CD4-positive, alpha-beta T cell treated with Interleukin-6 at 100 ng/mL for 8 hours (primary cell): ENCODE results near the gene DCTN5.
"Not testable (repeated sequence)": the region's sequence is repeated elsewhere in the genome, so short reads cannot be mapped to it uniquely, and the experiment has no call there.

Experiments
- DNase-seq: peaks from one replicate; pipeline ENCODE4 v3.0.0-alpha.2; 2020; ENCODE audit warnings: mixed read lengths, low spot score

Gene DCTN5

DNA sequence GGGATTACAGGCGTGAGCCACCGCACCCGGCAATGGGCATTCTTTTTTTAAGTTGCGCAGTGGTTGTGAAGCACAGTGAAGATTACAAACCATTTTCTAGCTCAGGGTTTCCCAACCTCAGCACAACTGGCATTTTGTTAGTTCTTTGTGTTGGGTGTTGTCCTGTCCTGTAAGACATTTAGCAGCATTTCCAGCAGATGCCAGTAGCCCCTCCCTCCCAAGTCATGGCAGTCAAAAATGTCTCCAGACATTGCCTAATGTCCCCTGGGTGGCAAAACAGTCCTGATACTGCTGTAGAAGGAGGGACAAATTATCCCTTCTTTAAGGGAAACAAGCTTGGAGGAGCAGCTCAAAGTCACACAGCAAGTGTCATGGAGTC, 53.0 kb downstream of the DCTN5 start:
- no peak for DNase-seq

DNA sequence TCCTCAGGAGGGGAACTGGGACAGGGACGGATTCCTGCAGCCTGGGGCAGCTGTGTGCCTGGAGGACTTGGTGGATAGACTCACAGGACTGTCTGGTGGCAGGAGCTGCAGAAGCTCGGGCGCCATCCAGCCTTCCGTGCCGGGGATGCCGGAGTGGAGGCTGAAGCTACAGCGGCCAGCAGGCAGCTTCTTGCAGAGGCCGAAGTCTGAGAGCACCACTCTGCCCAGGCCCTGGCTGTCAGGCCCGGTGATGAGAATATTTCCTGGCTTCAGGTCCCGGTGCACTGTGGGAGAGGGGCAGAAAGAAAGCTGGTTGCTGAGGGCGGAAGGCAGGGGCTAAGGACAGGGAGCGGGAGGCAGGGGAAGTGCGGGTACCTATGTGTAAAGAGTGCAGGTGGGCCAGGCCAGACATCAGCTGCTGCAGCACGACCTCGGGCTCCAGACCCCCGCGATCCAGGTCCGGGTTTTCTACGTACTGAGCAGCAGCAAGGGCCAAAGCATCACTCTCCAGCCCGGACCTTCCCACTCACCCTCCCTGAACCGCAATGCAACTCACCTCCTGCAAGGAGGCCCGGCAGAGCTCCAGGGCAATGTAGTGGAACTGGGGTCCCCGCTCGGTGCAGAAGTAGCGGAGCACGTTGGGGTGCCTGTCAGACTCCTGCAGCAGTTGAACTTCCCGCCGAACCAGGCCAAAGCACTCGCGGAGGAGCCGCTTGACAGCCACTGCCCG, 53.5 kb downstream of the DCTN5 start:
- no peak for DNase-seq

DNA sequence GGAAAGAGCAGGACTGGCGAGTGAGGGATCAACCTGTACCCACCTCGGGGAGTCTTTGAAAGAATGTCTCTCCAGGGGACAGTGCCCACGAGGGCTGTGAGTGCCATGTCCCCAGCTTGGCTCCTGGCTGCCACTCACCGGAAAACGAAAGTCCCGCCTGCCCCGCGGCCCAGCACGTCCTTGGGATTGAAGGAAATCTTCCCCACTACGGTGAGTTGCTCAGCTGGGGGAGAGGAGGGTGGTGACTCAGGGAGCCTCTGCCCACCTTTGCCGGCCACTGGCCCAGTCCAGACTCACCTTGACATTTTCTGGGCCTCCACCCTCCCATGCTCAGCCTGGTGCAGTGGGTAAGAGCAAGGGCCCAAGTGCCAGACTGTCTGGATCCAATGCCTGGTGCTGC, 54.5 kb downstream of the DCTN5 start:
- no peak for DNase-seq

DNA sequence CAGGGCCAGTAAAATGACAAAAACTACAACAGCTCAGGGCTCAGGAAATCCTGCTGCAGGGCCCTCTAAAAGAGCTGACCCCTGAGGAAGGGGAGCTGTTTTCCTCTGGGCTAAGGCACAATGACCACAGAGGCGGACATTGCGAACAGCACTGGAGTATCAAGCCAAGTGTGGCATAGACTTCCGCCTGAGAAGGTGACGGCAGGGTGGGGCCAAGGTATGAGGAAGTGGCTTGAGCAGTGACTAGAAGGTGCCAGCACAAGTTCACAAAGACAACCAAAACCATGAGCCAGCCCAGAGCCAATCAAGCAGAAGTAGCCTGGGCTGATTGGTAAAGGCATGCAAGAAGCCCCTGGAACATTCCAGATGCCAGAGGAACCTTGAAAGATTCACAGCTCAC, 57.8 kb downstream of the DCTN5 start:
- no peak for DNase-seq

DNA sequence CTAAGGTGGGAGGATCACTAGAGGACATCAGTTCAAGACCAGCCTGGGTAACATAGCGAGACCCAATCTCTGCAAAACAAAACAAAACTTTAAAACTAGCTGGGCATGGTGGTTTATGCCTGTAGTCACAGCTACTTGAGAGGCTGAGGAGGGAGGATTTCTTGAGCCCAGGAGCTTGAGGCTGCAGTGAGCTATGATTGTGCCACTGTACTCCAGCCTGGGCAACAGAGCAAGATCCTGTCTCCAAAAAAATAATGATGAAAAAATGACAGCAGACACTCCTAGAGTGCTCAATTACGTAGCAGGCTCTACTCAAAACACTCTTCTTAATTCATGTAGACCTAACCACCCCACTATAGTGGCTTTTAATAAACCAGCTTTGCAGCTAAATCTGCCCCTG, 58.8 kb downstream of the DCTN5 start:
- no peak for DNase-seq

DNA sequence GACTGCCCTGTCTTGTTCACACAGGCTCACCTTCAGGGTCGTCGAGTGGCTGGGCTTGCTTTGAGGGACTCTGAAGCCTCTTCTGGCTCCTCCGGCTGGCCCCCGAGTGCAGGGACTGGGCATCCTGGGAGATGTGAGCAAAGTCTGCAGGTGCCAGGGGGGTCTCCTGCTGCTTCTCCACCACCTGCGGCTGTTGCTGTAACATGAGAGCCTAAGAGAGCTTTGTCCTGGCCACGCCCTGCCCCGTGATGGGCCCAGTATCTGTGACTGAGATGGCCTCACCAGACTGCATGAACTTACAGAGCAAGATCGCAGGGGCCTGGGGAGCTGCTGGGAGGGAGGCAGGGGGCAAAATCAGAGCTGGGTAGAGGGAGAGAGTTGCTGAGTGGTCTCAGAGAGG, 59.2 kb downstream of the DCTN5 start:
- DNase-seq: no peak

DNA sequence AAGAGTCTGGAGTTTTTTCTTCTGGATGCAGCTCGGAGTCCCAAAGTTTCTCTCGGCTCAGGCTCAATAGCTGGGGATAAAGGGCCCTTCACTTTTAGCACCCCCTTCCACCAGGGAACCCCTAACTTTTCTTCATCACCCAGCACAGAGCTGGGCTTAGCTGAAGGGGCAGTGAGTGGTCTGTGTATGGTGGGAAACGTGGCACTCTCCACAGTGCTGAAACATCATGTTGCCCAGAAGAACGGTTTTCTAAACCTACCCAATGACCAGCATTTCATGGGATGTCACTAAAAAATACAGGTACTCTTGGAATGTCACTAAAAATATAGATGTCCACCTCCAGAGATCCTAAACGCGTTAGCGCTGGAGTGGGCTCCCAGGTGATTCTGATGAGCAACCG, 59.8 kb downstream of the DCTN5 start:
- DNase-seq: no peak

DNA sequence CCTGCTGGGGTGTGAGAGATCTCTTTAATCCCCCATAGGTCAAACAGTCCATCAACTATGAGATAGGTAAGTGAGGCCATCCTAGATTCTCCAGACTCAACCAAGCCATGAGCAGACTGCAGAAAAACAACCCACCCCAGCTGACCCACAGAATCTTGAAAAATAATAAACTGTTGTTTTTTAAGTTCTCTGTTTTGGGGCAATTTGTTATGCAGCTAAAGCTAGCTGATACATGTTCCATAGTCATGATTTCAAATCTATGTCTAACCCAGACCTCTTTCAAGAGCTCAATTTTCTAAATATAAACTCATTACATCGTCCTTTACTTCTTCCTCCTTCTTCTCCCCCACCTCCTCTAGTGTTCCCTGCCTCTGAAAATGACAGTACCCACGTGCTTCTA, 61.7 kb downstream of the DCTN5 start:
- DNase-seq: no peak

DNA sequence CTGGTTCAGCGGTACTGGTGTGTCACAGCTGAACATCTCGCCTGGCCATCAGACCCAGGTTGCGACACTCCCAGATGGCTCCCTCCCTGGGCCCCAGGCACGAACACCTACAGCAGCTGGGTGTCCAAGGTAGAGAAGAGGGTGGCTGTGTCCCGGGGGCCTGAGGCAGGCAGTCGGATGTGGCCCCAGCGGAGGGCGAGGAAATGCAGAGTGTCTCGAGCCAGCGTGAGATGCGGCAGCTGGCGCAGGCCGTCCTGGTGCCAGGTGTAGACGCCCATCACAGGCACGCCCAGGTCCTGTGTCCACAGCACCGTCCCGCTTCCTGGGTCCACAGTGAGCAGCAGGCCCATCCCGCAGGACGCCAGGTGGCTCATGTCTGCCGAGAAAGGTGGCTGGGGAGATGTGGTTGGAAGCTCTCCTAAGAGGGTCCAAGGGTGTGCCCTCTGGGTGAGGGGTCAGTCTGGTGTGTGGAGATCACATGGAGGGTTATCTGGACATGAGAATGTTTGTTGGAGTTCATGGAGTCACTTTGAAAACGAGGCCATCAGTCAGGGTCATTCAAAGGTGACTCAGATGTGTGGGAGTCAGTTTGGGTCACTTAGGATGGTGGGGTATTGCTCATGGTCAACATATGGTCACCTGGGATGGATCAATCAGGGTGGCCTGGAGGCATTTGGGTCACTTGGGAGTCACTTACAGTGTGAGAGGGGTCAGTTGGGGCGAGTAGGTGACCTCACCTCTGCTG, 63.7 kb downstream of the DCTN5 start:
- no peak for DNase-seq

DNA sequence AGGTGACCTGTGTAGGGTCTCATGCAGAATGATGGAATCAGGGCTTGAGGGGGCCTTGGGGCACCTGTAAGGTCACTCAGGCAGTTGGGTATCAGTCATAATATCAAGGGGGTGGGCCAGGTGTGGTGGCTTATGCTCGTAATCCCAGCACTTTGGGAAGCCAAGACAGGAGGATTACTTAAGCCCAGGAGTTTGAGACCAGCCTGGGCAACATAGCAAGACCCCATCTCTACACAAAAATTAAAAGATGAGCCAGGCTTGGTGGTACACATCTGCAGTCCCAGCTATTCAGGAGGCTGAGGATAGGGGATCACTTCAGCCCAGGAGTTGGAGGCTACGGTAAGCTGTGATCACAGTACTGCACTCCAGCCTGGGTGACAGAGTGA, 64.2 kb downstream of the DCTN5 start:
- DNase-seq: no peak

DNA sequence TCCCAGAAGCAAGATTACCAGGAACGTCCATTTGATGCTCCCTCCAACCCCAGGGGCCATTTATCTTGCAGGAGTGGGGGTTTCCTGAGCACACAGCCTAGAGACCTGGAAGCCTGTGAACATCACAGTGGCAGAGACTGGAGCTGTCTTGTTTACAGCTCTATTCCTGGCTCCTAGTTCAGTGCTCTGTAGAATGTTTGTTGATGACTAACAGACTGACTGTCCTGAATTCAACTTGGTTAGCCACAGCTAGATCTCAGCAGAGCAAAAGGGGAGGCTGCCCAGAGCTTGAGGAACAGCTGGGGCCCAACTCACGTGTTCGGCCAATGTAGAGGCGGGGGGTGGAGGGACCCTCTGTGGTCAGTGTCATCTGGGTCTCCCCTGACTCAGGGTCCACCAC, 65.2 kb downstream of the DCTN5 start:
- DNase-seq: no peak

DNA sequence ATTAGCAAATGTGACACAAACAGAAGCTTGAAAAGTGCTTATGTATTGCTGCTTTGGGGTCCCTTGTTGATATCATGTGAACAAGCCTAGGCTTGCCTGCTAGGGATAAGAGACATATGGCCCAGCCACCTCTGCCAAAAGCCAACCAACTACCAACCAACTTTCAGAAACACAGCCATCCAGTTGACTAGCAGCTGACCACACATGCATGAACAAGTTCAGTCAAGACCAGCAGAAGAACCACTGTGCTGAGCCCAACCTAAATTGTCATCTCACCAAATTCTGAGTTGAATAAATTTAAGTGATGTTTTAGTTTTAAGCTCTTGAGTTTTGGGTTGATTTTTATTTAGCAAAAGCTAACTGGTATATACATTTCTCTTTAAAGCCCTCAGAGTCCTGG, 68.3 kb downstream of the DCTN5 start:
- no peak for DNase-seq

DNA sequence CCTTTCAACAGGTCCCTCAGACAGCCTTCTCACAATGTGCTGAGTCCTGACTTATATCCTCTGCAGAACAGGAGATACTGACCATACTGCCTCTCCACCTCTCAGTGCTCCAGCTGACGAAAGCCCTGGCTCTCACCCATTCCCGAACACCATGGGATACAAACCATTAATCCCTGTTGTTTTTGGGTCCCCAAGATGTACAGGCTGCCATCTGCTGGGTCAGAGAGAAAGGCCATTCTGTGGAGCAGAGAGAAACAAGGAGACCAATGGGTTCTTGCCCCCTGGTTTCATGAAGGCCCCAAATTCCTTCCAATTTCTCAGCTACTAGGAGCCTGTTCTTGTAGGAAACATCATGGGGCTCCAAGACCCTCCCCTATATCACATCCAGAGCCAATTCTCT, 68.7 kb downstream of the DCTN5 start:
- DNase-seq: no peak

DNA sequence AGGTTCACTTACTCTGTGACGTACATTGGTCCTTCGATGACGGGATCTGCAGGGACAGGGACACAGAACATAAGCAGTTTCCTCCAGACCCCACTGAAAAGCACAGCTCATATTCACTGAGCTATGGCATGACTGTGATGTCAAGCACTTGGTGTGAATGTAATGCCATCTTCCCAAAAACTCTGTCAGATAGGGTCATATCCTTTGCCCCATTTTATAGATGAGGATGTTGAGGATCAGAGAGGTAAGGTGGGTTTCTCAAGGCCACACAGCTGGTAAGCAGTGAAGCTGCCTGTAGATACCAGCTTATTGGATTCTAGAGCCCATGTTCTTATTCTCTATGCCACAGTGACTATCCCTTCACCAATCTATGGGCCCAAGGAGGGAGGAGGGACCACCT, 69.2 kb downstream of the DCTN5 start:
- DNase-seq: no peak

DNA sequence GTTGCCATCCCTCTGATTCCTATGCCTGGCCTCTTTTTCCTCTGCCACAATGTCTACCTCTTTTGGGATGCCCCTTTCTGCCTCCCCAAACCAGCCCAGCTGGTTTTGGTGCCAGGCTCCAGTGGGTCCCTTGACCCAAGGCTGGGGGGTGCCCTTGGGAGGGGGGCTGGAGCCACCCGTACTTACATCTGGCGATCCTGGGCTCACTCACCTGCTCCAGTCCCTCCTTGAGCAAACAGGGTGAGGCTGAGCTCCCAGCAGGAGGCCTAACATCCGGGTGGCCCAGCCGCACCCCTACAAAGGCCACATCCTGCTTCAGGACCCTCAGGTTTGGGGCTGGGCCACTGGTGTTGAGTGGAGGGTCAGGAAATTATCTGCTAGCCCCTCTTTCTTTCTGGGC, 70.5 kb downstream of the DCTN5 start:
- no peak for DNase-seq

DNA sequence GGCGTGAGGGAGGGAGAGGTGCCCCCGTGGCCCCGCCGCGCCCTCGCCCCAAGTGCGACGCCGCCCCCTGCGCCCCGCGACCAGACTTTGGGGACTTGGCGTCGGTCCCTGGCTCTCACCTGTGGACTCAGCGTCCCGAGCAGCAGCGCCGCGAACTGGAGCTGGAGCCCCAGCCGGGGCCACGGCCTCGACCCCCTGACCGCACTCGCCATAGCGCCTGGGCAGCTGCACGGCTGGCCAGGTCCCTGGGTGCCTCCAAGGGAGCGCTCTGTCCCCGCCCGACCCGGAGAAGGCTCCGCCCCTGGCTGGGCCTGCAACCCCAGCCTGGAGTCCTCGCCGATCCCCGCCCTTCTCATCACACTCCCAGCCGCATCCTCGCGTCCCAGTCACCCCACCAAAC, 71.7 kb downstream of the DCTN5 start, which contains the start of gene ERN2:
Gene ERN2 (minus strand): TSS at position 247 of the 400 bp plus-strand sequence. CDS start 35 bp downstream, at position 212.
- DNase-seq: no peak

DNA sequence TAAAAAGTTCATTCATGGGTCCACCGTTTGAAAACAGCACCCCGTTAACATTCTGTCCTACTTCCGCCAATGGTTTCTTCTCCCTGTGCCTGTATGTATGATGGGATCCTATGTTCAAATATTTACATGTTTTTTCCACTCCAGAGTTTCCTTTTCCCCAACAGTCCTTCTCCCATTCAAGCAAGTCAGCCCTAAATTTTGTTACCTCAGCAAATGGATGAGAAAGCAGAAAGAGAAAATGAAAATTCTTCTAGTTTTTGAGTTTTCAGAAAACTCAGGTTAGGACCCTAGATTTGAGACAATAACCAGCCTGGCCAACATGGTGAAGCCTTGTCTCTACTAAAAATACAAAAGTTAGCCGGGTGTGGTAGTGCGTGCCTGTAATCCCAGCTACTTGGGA, 75.2 kb downstream of the DCTN5 start:
- DNase-seq: no peak

DNA sequence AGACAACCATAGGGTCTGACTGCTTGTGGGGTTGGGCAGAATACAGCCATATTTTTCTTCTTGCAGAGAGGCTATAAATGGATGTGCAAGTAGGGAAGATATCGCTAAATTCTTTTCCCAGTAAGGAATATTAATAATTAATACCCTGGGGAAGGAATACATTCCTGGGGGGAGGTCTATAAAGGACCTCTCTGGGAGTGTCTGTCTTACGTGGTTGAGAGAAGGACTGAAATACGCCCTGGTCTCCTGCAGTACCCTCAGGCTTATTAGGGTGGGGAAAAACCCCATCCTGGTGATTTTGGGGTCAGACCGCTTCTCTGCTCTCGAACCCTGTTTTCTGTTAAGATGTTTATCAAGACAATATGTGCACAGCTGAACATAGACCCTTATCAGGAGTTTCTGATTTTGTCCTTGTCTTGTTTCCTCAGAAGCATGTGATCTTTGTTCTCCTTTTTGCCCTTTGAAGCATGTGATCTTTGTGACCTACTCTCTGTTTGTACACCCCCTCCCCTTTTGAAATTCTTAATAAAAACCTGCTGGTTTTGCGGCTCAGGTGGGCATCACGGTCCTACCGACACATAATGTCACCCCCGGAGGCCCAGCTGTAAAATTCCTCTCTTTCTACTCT, 81.5 kb downstream of the DCTN5 start:
- DNase-seq: not testable (repeated sequence)

DNA sequence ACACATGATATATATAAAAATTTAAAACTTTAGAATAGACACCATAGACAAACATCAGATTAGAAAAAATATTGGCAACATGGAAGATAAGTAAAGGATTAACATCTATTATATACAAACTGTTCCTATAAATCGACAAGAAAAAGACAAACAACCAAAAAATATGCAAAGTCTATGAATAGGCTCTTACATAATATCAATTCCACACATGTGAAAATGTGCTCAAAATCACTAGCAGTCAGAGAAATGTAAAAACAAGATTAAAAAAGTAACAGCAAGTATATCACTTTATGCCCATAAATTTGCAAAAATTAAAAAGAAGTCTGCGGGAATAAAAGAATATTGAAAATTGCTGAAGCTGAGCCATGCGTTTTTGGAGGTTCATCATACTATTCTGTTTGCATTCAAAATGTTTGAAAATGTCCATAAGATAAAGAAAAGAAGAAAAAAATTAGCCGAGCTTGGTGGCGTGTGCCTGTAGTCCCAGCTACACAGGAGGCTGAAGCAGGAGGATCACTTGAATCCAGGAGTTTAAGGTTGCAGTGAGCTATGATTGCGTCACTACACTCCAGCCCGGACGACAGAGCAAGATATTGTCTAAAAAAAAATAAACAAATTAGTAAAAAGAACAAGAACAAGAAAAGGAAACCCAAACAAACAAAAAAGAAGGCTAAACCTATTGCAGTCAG, 83.0 kb downstream of the DCTN5 start:
- DNase-seq: no peak

DNA sequence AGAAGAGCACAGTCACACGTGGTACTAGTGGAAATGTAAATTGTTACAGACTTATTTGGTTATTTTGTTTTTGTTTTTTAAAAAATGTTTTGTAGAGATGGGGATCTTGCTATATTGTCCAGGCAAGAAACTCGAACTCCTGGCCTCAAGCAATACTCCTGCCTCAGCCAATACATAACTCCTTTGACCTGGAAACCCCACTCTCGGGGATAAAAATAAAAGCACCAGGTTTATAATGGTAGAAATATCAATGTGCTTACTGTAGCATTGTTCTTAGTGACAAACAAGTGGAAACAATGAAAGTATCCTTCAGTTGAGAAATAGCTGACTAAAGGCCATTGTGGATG, 83.5 kb downstream of the DCTN5 start:
- no peak for DNase-seq

DNA sequence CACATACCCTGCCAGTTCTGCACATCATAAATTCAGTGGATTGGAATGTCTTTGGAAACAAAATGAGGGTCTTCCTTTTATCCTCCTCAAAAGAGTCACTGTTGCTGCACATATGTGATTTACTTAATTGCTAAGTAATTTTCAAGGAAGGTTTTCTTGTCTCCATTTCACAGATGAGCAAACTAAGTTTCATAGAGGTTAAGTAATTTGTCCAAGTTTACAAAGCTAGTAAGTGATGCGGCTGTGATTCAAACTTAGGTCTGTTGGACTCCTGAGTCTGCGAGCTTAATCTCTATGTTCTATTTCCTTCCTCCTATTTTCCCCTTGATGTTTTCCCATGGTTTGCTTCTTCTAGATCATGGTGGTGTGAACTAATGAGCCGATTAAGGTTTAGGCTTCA, 85.4 kb downstream of the DCTN5 start:
- DNase-seq: no peak
